CD4-positive, CD25-positive, alpha-beta regulatory T cell (primary cell): Measurements from ENCODE around the gene CALML3. TPM values are rescaled to one million over a fixed set of nuclear protein-coding genes. Genes with fewer than 3 reads are reported as not detected.

Experiments
- ATAC-seq, 2 donors: fragments of 150-1000 bp; cut with Tn5 transposase; one replicate each; pipeline ENCODE4 v1.10.0; 2021; ENCODE audit warnings: low read depth in 2 of 2, moderate number of reproducible peaks in 2 of 2, moderate library complexity in 1 of 2
- DNase-seq, 3 donors: peaks; one replicate each; pipeline versions ENCODE4 v3.0.0 to v3.0.0-alpha.2; 2012 to 2022; ENCODE audit warnings: mixed read lengths in 1 of 3
- H3K27ac ChIP-seq: one replicate; pipeline ENCODE4 v1.7.0; 2013; ENCODE audit warnings: mild to moderate bottlenecking, low read length; ENCODE audit not compliant: insufficient read depth, poor library complexity, severe bottlenecking
- H3K27me3 ChIP-seq: one replicate; pipeline ENCODE4 v1.7.0; 2013; ENCODE audit warnings: low read length; ENCODE audit not compliant: control insufficient read depth, insufficient read depth
- H3K36me3 ChIP-seq: one replicate; pipeline ENCODE4 v1.7.0; 2013; ENCODE audit warnings: mild to moderate bottlenecking, low read length, moderate library complexity; ENCODE audit not compliant: control insufficient read depth, insufficient read depth
- H3K4me1 ChIP-seq: 2 replicates; pipeline ENCODE4 v1.7.0; 2013; ENCODE audit warnings: mild to moderate bottlenecking, low read length; ENCODE audit not compliant: insufficient read depth, control insufficient read depth, poor library complexity, severe bottlenecking
- H3K4me3 ChIP-seq: one replicate; pipeline ENCODE4 v1.7.0; 2013; ENCODE audit warnings: low read depth, mild to moderate bottlenecking, low read length, moderate library complexity
- H3K9me3 ChIP-seq, 2 experiments: 1 replicate in 1 of 2; 2 replicates in 1 of 2; pipeline ENCODE4 v1.7.0; 2013; ENCODE audit warnings: low read length in 2 of 2, mild to moderate bottlenecking in 1 of 2, moderate library complexity in 1 of 2; ENCODE audit not compliant: control insufficient read depth in 2 of 2
- H3K27ac Mint-ChIP-seq, 3 donors: one replicate each; pipeline ENCODE4 v1.8.0; 2020 to 2022; ENCODE audit warnings: mild to moderate bottlenecking in 3 of 3, mixed read lengths in 3 of 3, moderate library complexity in 2 of 3
- H3K27me3 Mint-ChIP-seq: one replicate; pipeline ENCODE4 v1.8.0; 2022; ENCODE audit warnings: mild to moderate bottlenecking, mixed read lengths
- H3K36me3 Mint-ChIP-seq: one replicate; pipeline ENCODE4 v1.8.0; 2020; ENCODE audit warnings: mixed read lengths
- H3K4me1 Mint-ChIP-seq, 4 donors: one replicate each; pipeline ENCODE4 v1.8.0; 2020 to 2022; ENCODE audit warnings: mixed read lengths in 4 of 4, mild to moderate bottlenecking in 1 of 4
- H3K4me3 Mint-ChIP-seq, 4 donors: one replicate each; pipeline ENCODE4 v1.8.0; 2020 to 2022; ENCODE audit warnings: mild to moderate bottlenecking in 4 of 4, mixed read lengths in 4 of 4, moderate library complexity in 3 of 4
- H3K9me3 Mint-ChIP-seq, 7 donors: one replicate each; pipeline ENCODE4 v1.8.0; 2020 to 2022; ENCODE audit warnings: mixed read lengths in 7 of 7, mild to moderate bottlenecking in 3 of 7, moderate library complexity in 2 of 7
- polyA plus RNA-seq, 4 donors: library from polyadenylated mRNA; unstranded; fragments of 300-500 nt; fragmentation: Illumina TruSeq; gene quantifications; one replicate each; pipeline ENCODE4 v1.2.3, GENCODE V29; 2021
- total RNA-seq: library from RNA; stranded (reverse); gene quantifications from one replicate; pipeline ENCODE4 v1.2.3, GENCODE V29; 2022

The CALML3 gene
- total and polyA plus RNA-seq, 5 donors from 2014 or later = not detected

DNA sequence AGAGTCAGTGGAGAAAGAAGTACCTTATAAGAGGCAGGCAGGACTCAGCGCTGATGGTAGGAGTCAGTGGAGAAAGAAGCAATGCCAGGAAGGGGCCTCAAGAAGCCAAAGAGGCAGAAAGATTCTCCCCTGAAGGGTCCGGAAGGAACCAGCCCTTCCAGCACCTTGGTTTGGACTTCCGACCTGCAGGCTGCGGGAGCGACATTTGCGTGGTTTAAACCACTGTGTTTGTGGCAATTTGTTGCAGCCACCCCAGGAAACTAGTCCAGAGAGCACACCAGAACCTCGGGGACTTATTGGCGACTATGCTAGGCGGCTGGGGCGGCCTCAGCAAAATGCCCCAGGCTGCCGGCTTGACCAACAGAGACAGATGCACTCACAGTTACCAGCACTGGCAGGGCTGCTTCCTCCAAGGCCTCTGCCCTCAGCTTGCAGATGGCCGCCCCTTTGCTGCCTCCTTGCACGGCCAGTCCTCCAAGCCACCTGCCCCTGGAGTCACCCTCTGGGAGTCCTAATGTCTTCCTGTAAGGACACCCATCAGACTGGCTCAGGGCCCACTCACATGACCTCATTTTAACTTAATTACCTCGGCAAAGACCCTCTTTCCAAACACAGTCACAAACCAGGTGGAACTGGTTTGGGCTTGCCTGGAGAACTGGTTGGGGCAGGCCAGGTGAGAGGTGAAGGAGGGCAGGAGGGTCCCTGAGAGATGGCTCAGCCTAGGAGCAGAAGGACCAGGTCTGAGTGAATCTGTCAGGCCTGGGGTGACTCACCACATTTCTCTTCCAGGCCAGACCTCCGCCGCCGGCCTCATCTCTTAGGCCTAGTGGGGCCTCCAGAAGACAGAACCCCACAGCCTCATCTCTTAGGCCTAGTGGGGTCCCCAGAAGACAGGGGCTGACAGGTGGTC lies 26.1 kb downstream of the CALML3 start:
- Histone ChIP-seq H3K36me3 (no peaks in the 10 kb centered on the region), H3K4me1 (peaks cover 21% of the 10 kb centered on the region), H3K4me3 (no peak overlapping the region), H3K27ac (no peak overlapping the region), H3K27me3 (no peaks in the 10 kb centered on the region), H3K9me3 (no peaks in the 10 kb centered on the region)
- H3K4me1 Mint-ChIP-seq = peaks cover 0 to 19% (median 11%) of the 10 kb centered on the region in 4 donors
- peaks cover 4% of the 10 kb centered on the region for H3K27me3 Mint-ChIP-seq
- no peak for ATAC-seq
- H3K9me3 Mint-ChIP-seq = no peaks in the 10 kb centered on the region
- H3K36me3 Mint-ChIP-seq = no peaks in the 10 kb centered on the region
- no peak for DNase-seq
- no peak overlapping the region for H3K4me3 Mint-ChIP-seq
- H3K27ac Mint-ChIP-seq = peak overlapping the region in 2 of 3 donors; percentile 69 to 76

DNA sequence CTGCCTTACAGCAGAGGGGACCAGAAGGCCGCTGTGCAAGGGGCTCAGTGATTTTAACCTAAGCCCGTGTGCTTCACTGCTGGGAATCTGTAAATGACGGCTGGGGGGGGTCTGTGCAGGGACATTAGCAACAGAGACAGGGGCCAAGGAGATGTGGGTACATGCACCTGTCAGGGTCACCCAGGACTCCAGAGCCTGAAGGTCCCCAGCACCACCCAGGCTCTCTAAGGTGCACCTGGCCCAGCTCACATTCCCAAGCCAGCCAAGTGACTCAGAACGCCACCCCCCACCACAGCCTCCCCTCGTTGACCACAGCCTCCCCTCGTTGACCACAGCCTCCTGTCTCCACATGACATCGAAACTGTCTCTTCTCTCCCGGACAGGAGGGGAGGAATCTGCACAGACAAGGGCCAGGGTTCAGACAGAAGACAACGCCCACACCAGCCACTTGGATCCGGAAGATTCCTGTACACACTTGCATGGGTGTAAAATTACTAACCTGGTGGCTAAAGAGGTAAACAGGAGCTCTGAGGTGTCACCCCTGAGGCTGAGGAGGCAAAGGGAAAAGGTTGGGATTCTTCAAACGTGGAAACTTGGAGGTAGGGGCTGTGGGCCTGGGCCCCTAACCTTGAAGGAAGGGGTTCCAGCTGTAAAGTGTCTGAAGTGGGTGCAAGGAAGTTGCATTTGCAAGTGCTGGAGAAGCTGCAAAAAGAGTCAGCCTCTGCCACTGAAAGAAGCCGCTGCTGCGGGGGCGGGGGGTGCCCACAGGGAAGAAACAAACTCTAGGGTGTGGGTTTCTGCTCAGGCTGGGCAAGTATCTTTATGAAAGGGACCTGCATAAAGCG lies 27.0 kb downstream of the CALML3 start:
- DNase-seq (no peak), ATAC-seq (no peak)
- no peak overlapping the region for H3K27ac ChIP-seq
- Mint-ChIP-seq H3K9me3 (no peaks in the 10 kb centered on the region), H3K4me3 (peak overlapping the region in 2 of 4 donors; percentile 15 to 74), H3K36me3 (no peaks in the 10 kb centered on the region), H3K4me1 (peaks cover 0 to 21% (median 11%) of the 10 kb centered on the region in 4 donors), H3K27me3 (peaks cover 2% of the 10 kb centered on the region), H3K27ac (peak overlapping the region in 2 of 3 donors; percentile 35 to 69)
- no peaks in the 10 kb centered on the region for H3K9me3 ChIP-seq
- H3K4me3 ChIP-seq = no peak overlapping the region
- H3K4me1 ChIP-seq = peaks cover 21% of the 10 kb centered on the region
- no peaks in the 10 kb centered on the region for H3K27me3 ChIP-seq
- H3K36me3 ChIP-seq = no peaks in the 10 kb centered on the region

DNA sequence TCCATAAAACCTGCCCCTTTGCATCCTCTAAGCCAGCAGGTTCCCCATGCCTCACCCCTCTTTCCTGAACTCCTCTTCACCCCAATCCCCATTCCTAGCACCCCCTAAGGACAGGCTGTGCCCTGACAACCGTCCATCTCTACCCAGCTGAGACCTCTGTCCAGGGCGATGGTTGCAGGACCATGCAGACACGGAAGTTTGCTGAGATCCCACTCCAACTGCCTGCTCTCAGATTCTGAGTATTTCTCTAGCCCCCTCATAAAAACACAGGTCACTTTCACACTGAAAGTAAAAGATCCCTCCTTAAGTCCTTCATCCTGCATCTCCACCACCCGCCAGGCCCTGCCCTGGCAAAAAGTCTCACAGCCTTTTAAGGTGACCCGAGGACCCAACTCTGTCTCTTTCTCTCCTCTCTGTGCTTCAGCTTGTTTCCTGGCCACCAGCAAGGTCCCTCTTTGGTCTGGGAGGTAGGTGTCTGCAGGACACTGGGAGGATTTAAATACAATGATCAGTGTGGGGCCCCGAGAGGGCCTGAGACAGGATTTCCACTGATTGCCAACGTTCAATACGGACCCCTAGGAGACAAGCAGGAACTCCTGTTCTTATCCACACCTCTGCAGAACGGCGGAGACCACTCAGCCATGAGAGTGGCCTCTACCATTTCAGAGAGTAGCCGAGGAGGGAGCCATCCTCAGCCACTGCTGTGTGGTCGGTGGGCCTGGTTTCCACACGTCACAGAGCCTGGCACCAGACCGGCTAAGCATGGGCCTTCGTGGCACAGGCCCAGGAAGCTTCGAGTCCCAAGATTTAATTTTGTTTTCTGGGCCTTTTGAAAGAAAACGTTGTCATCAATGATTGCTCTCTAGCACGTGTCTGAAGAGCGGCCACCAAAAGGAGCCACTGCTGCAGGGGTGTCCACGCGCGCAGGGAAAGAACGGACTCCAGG lies 27.9 kb downstream of the CALML3 start:
- peak overlapping the region in 1 of 3 donors; percentile 83 for H3K27ac Mint-ChIP-seq
- no peak for DNase-seq
- H3K27me3 Mint-ChIP-seq = no peaks in the 10 kb centered on the region
- H3K36me3 Mint-ChIP-seq = no peaks in the 10 kb centered on the region
- no peaks in the 10 kb centered on the region for H3K27me3 ChIP-seq
- H3K36me3 ChIP-seq = no peaks in the 10 kb centered on the region
- H3K9me3 Mint-ChIP-seq = no peaks in the 10 kb centered on the region
- peaks cover 21% of the 10 kb centered on the region for H3K4me1 ChIP-seq
- no peak for ATAC-seq
- no peaks in the 10 kb centered on the region for H3K9me3 ChIP-seq
- no peak overlapping the region for H3K27ac ChIP-seq
- H3K4me3 Mint-ChIP-seq = peak overlapping the region in 2 of 4 donors; percentile 15 to 74
- no peak overlapping the region for H3K4me3 ChIP-seq
- peaks cover 0 to 22% (median 11%) of the 10 kb centered on the region in 4 donors for H3K4me1 Mint-ChIP-seq

DNA sequence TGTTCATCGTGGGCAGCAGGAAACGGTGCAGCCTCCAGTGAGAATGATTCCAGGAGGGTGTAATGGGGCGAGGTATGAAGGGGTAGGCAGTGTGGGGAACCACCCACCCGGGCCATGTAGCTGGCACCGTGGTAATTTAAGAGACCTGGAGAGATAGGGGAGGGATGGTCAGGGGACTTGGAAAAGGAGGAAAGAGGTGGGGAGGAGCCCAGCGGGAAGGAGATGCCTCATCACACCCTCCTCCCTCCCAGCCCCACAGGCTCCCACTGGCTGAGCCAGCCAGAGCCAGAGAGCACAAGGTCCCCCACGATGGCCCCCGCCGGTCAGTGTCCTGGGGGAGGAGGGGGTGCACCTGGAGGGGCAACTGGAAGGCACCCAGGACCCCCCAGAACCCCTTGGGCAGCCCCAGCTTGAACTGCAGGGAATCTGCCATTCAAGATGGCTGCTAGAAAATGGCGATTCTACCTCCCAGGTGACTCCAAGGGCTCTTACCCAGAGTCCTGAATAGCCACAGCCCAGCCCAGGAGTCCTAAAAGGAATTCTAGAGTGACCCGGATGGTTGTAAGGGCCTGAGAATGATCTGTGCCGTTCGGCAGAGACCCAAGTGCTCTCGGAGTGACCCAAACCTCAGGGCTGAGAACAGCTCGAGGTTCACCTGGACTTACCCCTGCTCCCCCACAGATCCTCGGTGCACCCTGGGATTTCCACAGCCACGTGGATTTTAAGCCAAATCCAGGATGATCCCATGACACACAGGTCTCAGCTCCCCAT lies 28.8 kb downstream of the CALML3 start:
- Mint-ChIP-seq H3K36me3 (no peaks in the 10 kb centered on the region), H3K27me3 (no peaks in the 10 kb centered on the region), H3K4me3 (no peak overlapping the region), H3K27ac (no peak overlapping the region), H3K9me3 (no peaks in the 10 kb centered on the region), H3K4me1 (peaks cover 0 to 22% (median 11%) of the 10 kb centered on the region in 4 donors)
- Histone ChIP-seq H3K27me3 (no peaks in the 10 kb centered on the region), H3K36me3 (no peaks in the 10 kb centered on the region), H3K4me3 (no peak overlapping the region), H3K4me1 (peaks cover 14% of the 10 kb centered on the region), H3K27ac (no peak overlapping the region), H3K9me3 (no peaks in the 10 kb centered on the region)
- DNase-seq = no peak
- no peak for ATAC-seq

DNA sequence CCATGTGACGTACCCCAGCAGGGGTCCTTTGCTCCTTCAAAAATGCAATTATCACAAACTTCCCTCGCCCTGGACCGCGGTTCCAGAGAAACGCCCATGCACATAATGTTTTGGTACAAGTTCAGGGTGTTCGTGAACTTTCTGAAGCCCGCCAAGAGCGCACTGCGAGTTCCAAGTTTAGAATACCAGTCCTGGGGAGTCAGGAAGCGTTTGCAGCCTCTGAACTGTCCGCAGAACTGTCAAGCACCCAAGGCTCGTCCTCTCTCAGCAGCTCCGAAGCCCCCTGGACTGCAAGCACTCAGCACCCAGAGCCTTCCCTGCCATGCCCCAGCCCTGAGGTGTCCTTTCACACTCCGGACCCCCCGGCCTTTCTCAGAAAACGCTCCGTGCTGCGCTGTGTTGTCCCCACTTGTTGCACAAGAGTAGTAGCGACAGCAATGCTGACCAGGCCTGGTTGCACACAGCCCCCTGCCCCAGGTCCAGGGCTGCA lies 30.3 kb downstream of the CALML3 start:
- no peak for DNase-seq

DNA sequence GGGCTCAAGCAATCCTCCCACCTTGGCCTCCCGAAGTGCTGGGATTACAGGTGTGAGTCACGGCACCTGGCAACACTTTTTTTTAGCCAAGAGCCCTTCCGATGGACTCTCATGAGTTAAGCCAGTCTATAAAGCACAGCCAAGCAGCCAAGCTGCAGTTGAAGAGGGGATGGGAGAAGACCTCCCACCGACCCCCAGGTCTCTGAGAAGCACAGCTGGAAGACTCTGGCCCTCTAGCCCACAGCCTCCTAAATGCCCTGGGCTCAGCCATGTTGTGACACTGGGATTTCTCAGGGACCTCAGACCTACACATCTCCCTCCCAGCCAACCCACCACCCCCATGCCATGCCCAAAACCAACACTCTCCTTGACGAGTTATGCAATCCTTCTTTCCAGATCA lies 31.1 kb downstream of the CALML3 start:
- no peaks in the 10 kb centered on the region for H3K36me3 ChIP-seq
- no peaks in the 10 kb centered on the region for H3K27me3 Mint-ChIP-seq
- H3K4me1 Mint-ChIP-seq = peaks cover 4 to 21% (median 11%) of the 10 kb centered on the region in 4 donors
- ATAC-seq (no peak), DNase-seq (no peak)
- H3K4me3 Mint-ChIP-seq = no peak overlapping the region
- H3K9me3 Mint-ChIP-seq = no peaks in the 10 kb centered on the region
- no peaks in the 10 kb centered on the region for H3K9me3 ChIP-seq
- peaks cover 8% of the 10 kb centered on the region for H3K4me1 ChIP-seq
- H3K36me3 Mint-ChIP-seq = no peaks in the 10 kb centered on the region
- no peak overlapping the region for H3K27ac ChIP-seq
- peak overlapping the region in 1 of 3 donors; percentile 66 for H3K27ac Mint-ChIP-seq
- no peaks in the 10 kb centered on the region for H3K27me3 ChIP-seq
- no peak overlapping the region for H3K4me3 ChIP-seq

More for the DNA sequence above, 30.3 kb downstream of the CALML3 start:
- no peak overlapping the region for H3K4me3 Mint-ChIP-seq
- H3K27ac Mint-ChIP-seq = no peak overlapping the region
- ATAC-seq = no peak
- H3K9me3 Mint-ChIP-seq = no peaks in the 10 kb centered on the region
- Histone ChIP-seq H3K27me3 (no peaks in the 10 kb centered on the region), H3K4me1 (peaks cover 10% of the 10 kb centered on the region), H3K4me3 (no peak overlapping the region), H3K27ac (no peak overlapping the region), H3K36me3 (no peaks in the 10 kb centered on the region), H3K9me3 (no peaks in the 10 kb centered on the region)
- H3K4me1 Mint-ChIP-seq = peaks cover 1 to 22% (median 11%) of the 10 kb centered on the region in 4 donors
- H3K27me3 Mint-ChIP-seq = no peaks in the 10 kb centered on the region
- no peaks in the 10 kb centered on the region for H3K36me3 Mint-ChIP-seq
